ENCODE results near the gene HM13.

GRCh38 chr20:31537116-31537871 lies 23.1 kb downstream of the HM13 start:
- no peak for TF ChIP-seq CTCF (optimal IDR thresholded peaks at IDR 0.05 in 1 of 3, IDR thresholded peaks at IDR 0.05 in 1 of 3, conservative IDR thresholded peaks at IDR 0.05 in 1 of 3; ENCODE audit: extremely low read depth in 1 of 3, insufficient read depth in 2 of 3, low read length in 3 of 3)
- TF ChIP-seq EZH2 (IDR thresholded peaks at IDR 0.05; ENCODE audit: low read length): no peak
